Ecto neural progenitor cell (in vitro differentiated cells): ENCODE data around the gene SFSWAP.
"Not testable (repeated sequence)": the region's sequence is repeated elsewhere in the genome, so short reads cannot be mapped to it uniquely, and the experiment has no call there.

Experiments used
- DNase-seq: peaks from one replicate; pipeline ENCODE4 v3.0.0-alpha.2; 2018; ENCODE audit warnings: low spot score

Gene SFSWAP

GRCh38 chr12:131702573-131702877, 8.4 kb upstream of the SFSWAP start:
- peak; percentile 35 for DNase-seq

GRCh38 chr12:131703161-131703560, 7.7 kb upstream of the SFSWAP start:
- no peak for DNase-seq

- DNase-seq = no peak
These were observed 6.4 kb upstream of the SFSWAP start for GRCh38 chr12:131704509-131704908.

GRCh38 chr12:131706709-131707108, 4.2 kb upstream of the SFSWAP start:
- not testable (repeated sequence) for DNase-seq

- DNase-seq = no peak
These were observed 1.7 kb upstream of the SFSWAP start for GRCh38 chr12:131709226-131709625.

GRCh38 chr12:131711551-131712205, 788 bp downstream of the SFSWAP start:
- no peak for DNase-seq

GRCh38 chr12:131713349-131713748, 2.5 kb downstream of the SFSWAP start:
- no peak for DNase-seq

GRCh38 chr12:131714759-131715158, 3.9 kb downstream of the SFSWAP start:
- no peak for DNase-seq

- no peak for DNase-seq
These were observed 5.4 kb downstream of the SFSWAP start for GRCh38 chr12:131716282-131716681.

- DNase-seq = no peak
These were observed 9.4 kb downstream of the SFSWAP start for GRCh38 chr12:131720241-131720640.

- no peak for DNase-seq
These were observed 10.0 kb downstream of the SFSWAP start for GRCh38 chr12:131720921-131721320.

GRCh38 chr12:131721548-131721947, 10.7 kb downstream of the SFSWAP start:
- DNase-seq = no peak

GRCh38 chr12:131723532-131723931, 12.6 kb downstream of the SFSWAP start:
- no peak for DNase-seq

GRCh38 chr12:131724534-131724933, 13.6 kb downstream of the SFSWAP start:
- no peak for DNase-seq

- DNase-seq = no peak
These were observed 14.6 kb downstream of the SFSWAP start for GRCh38 chr12:131725503-131725902.

GRCh38 chr12:131728720-131729119, 17.8 kb downstream of the SFSWAP start:
- DNase-seq = no peak

- no peak for DNase-seq
These were observed 18.5 kb downstream of the SFSWAP start for GRCh38 chr12:131729254-131729955.

GRCh38 chr12:131732996-131733615, 22.2 kb downstream of the SFSWAP start:
- DNase-seq = no peak

GRCh38 chr12:131733874-131734273, 23.0 kb downstream of the SFSWAP start:
- DNase-seq = no peak

- DNase-seq = no peak
These were observed 23.7 kb downstream of the SFSWAP start for GRCh38 chr12:131734336-131735152.

GRCh38 chr12:131735153-131735456, 24.2 kb downstream of the SFSWAP start:
- DNase-seq = no peak

GRCh38 chr12:131735476-131736445, 24.9 kb downstream of the SFSWAP start:
- DNase-seq = no peak
